HG03045 (cell line): ENCODE measurements around the gene KCNT1.

Experiments
- ATAC-seq: cut with Tn5 transposase; IDR thresholded peaks from one replicate; pipeline ENCODE4 v1.9.1; 2021; ENCODE audit warnings: mild to moderate bottlenecking, moderate library complexity; ENCODE audit not compliant: unreplicated experiment

The KCNT1 gene

GRCh38 chr9:135724186-135724787 lies 22.3 kb downstream of the KCNT1 start:
- ATAC-seq, result no peak

GRCh38 chr9:135726138-135726853 lies 24.3 kb downstream of the KCNT1 start:
- ATAC-seq, result no peak

GRCh38 chr9:135727257-135727875 lies 25.4 kb downstream of the KCNT1 start:
- ATAC-seq, result no peak

GRCh38 chr9:135728436-135729110 lies 26.6 kb downstream of the KCNT1 start:
- no peak for ATAC-seq

- ATAC-seq, result no peak
Measured at GRCh38 chr9:135729480-135729879, 27.5 kb downstream of the KCNT1 start.

GRCh38 chr9:135731454-135731853 lies 29.5 kb downstream of the KCNT1 start:
- ATAC-seq, result no peak

- no peak for ATAC-seq
Measured at GRCh38 chr9:135732569-135733257, 30.7 kb downstream of the KCNT1 start.

- ATAC-seq, result no peak
Measured at GRCh38 chr9:135734616-135735144, 32.7 kb downstream of the KCNT1 start.

- no peak for ATAC-seq
Measured at GRCh38 chr9:135736272-135736978, 34.4 kb downstream of the KCNT1 start.

GRCh38 chr9:135736979-135737839 lies 35.2 kb downstream of the KCNT1 start:
- no peak for ATAC-seq

- ATAC-seq, result no peak
Measured at GRCh38 chr9:135737840-135738521, 36.0 kb downstream of the KCNT1 start.

- no peak for ATAC-seq
Measured at GRCh38 chr9:135739271-135740220, 37.6 kb downstream of the KCNT1 start.

- ATAC-seq, result no peak
Measured at GRCh38 chr9:135741276-135742219, 39.6 kb downstream of the KCNT1 start.

GRCh38 chr9:135743021-135743420 lies 41.0 kb downstream of the KCNT1 start:
- ATAC-seq, result no peak

- ATAC-seq, result no peak
Measured at GRCh38 chr9:135743546-135744332, 41.8 kb downstream of the KCNT1 start.
